SK-N-SH (cell line): ENCODE data around the gene CLDND1. TPM values are rescaled to one million over a fixed set of nuclear protein-coding genes. Genes with fewer than 3 reads are reported as not detected.

Experiments
- CTCF ChIA-PET: fragments of 300-600, 350-600 bp; formaldehyde crosslinking; extraction: SDS; loops from one replicate; lab custom pipeline; 2021; lab: Yijun Ruan, JAX
- POLR2A ChIA-PET: fragments of 350-600 bp; sonication (Branson Sonifier 250); formaldehyde crosslinking; extraction: SDS; loops from one replicate; lab custom pipeline; 2020; ENCODE audit warnings: antibody characterized with exemption, inconsistent platforms; lab: Yijun Ruan, JAX
- DNase-seq: peaks from one replicate; pipeline ENCODE4 v3.0.0; 2012
- H2AFZ ChIP-seq: fragments of 200-600 bp; sonication (generic); 2 replicates; pipeline ENCODE4 v1.8.1; 2016; ENCODE audit warnings: antibody characterized with exemption, mild to moderate bottlenecking, low read depth
- H3F3A ChIP-seq: fragments of 200-600 bp; sonication (generic); replicated peaks from 2 replicates; pipeline ENCODE3; 2016; ENCODE audit warnings: antibody characterized with exemption, mild to moderate bottlenecking; ENCODE audit not compliant: insufficient read depth
- H3K27ac ChIP-seq, 2 experiments: fragments of 200-500 bp in 1 of 2; fragments of 200-600 bp in 1 of 2; sonication (Bioruptor generic) in 1 of 2; sonication (generic), shearing (Covaris generic) in 1 of 2; 2 replicates each; pipeline versions ENCODE4 v1.5.1 to v1.6.1; 2014 to 2016; ENCODE audit warnings: low read depth in 2 of 2, inconsistent platforms in 1 of 2, low read length in 1 of 2, mild to moderate bottlenecking in 1 of 2, mixed read lengths in 1 of 2
- H3K27me3 ChIP-seq: fragments of 200-600 bp; sonication (generic), shearing (Covaris generic); 2 replicates; pipeline ENCODE4 v1.6.1; 2016; ENCODE audit warnings: mixed run types; ENCODE audit not compliant: insufficient read depth
- H3K36me3 ChIP-seq, 2 experiments: fragments of 200-500 bp in 1 of 2; fragments of 200-600 bp in 1 of 2; sonication (Bioruptor generic) in 1 of 2; sonication (generic) in 1 of 2; replicated peaks in 1 of 2; 2 replicates each; pipeline versions ENCODE3 to v1.5.1; 2014 to 2016; ENCODE audit warnings: low read length in 1 of 2, mild to moderate bottlenecking in 1 of 2; ENCODE audit not compliant: insufficient read depth in 2 of 2, control insufficient read depth in 1 of 2
- H3K4me1 ChIP-seq, 2 experiments: fragments of 200-500 bp in 1 of 2; fragments of 200-600 bp in 1 of 2; sonication (Bioruptor generic) in 1 of 2; sonication (generic), shearing (Covaris generic) in 1 of 2; 2 replicates each; pipeline versions ENCODE4 v1.5.1 to v1.6.1; 2014 to 2016; ENCODE audit warnings: low read depth in 1 of 2, low read length in 1 of 2, mixed run types in 1 of 2; ENCODE audit not compliant: insufficient read depth in 2 of 2, control insufficient read depth in 1 of 2
- H3K4me2 ChIP-seq: fragments of 200-600 bp; sonication (generic), shearing (Covaris generic); 2 replicates; pipeline ENCODE4 v1.6.1; 2017; ENCODE audit warnings: mixed run types
- H3K4me3 ChIP-seq, 2 experiments: fragments of 200-500 bp in 1 of 2; fragments of 200-600 bp in 1 of 2; sonication (Bioruptor generic) in 1 of 2; sonication (generic), shearing (Covaris generic) in 1 of 2; 2 replicates each; pipeline versions ENCODE4 v1.5.1 to v1.8.1; 2014 to 2016; ENCODE audit warnings: low read depth in 2 of 2, inconsistent platforms in 1 of 2, low read length in 1 of 2, mild to moderate bottlenecking in 1 of 2, mixed read lengths in 1 of 2, moderate library complexity in 1 of 2
- H3K79me2 ChIP-seq: fragments of 200-600 bp; sonication (generic); 2 replicates; pipeline ENCODE4 v1.8.1; 2017; ENCODE audit warnings: mild to moderate bottlenecking; ENCODE audit not compliant: insufficient read depth
- H3K9ac ChIP-seq: fragments of 200-600 bp; sonication (generic); 2 replicates; pipeline ENCODE4 v1.6.1; 2017; ENCODE audit warnings: mixed run types
- H3K9me2 ChIP-seq: fragments of 200-600 bp; sonication (generic); 2 replicates; pipeline ENCODE4 v1.6.1; 2017; ENCODE audit warnings: mixed run types
- H3K9me3 ChIP-seq: fragments of 200-600 bp; sonication (generic); 2 replicates; pipeline ENCODE4 v1.6.1; 2017; ENCODE audit warnings: mixed run types, mild to moderate bottlenecking, moderate library complexity
- H4K20me1 ChIP-seq: fragments of 200-600 bp; sonication (generic); 2 replicates; pipeline ENCODE4 v1.6.1; 2017; ENCODE audit warnings: mild to moderate bottlenecking, mixed run types; ENCODE audit not compliant: insufficient read depth
- CHD2 ChIP-seq: fragments of 150-350 bp; IDR thresholded peaks from 2 replicates; pipeline ENCODE4 v1.6.1; 2018; ENCODE audit warnings: low read length; ENCODE audit not compliant: partially characterized antibody
- ELF1 ChIP-seq: IDR thresholded peaks from 2 replicates; pipeline ENCODE4 v1.4.0; 2012
- EZH2phosphoT487 ChIP-seq: fragments of 200-600 bp; sonication (generic); IDR thresholded peaks from 2 replicates; pipeline ENCODE4 v1.6.1; 2017; ENCODE audit warnings: low read depth, mixed run types, mild to moderate bottlenecking, antibody characterized with exemption, moderate library complexity, borderline replicate concordance
- FOSL2 ChIP-seq: IDR thresholded peaks from 2 replicates; pipeline ENCODE4 v1.4.0; 2012; ENCODE audit warnings: low read depth, mild to moderate bottlenecking, moderate library complexity, borderline replicate concordance
- FOXJ3 ChIP-seq: sonication (generic); formaldehyde crosslinking; IDR thresholded peaks from 2 replicates; pipeline ENCODE4 v1.5.1; 2020; ENCODE audit warnings: mild to moderate bottlenecking, missing genetic modification reagents
- FOXM1 ChIP-seq: IDR thresholded peaks from 2 replicates; pipeline ENCODE4 v1.4.0; 2012; ENCODE audit warnings: low read depth, mild to moderate bottlenecking
- GATA2 ChIP-seq: sonication (generic); formaldehyde crosslinking; IDR thresholded peaks from 2 replicates; pipeline ENCODE4 v1.5.0; 2020; ENCODE audit warnings: mild to moderate bottlenecking, missing genetic modification reagents
- JUND ChIP-seq: IDR thresholded peaks from 2 replicates; pipeline ENCODE4 v1.4.0; 2012
- MEF2A ChIP-seq: IDR thresholded peaks from 2 replicates; pipeline ENCODE4 v1.4.0; 2012; ENCODE audit warnings: low read depth, borderline replicate concordance
- MXI1 ChIP-seq: IDR thresholded peaks from 2 replicates; pipeline ENCODE4 v1.6.1; 2012; ENCODE audit warnings: mild to moderate bottlenecking, low read depth, low read length, improper control_type of control experiment
- NRF1 ChIP-seq: IDR thresholded peaks from 2 replicates; pipeline ENCODE4 v1.6.1; 2012; ENCODE audit warnings: low read depth, mild to moderate bottlenecking, low read length
- POLR2AphosphoS5 ChIP-seq: IDR thresholded peaks from 2 replicates; pipeline ENCODE4 v1.6.1; 2012; ENCODE audit warnings: low read depth, low read length
- RAD21 ChIP-seq: IDR thresholded peaks from 2 replicates; pipeline ENCODE4 v1.6.1; 2012; ENCODE audit warnings: mild to moderate bottlenecking, low read length
- RCOR1 ChIP-seq: fragments of 150-350 bp; IDR thresholded peaks from 2 replicates; pipeline ENCODE4 v1.6.1; 2017; ENCODE audit warnings: antibody characterized with exemption, low read length
- SMC3 ChIP-seq: IDR thresholded peaks from 2 replicates; pipeline ENCODE4 v1.6.1; 2012; ENCODE audit warnings: low read depth, low read length, improper control_type of control experiment
- TAF1 ChIP-seq: IDR thresholded peaks from 2 replicates; pipeline ENCODE4 v1.6.1; 2012; ENCODE audit warnings: low read depth, mild to moderate bottlenecking, low read length, moderate library complexity, borderline replicate concordance
- TCF12 ChIP-seq: IDR thresholded peaks from 2 replicates; pipeline ENCODE4 v1.4.0; 2012
- WGBS: methylation state at CpG from one replicate; pipeline ENCODE4 v1.1.6; 2017; ENCODE audit warnings: low lambda C conversion rate; 5-methylcytosine and 5-hydroxymethylcytosine counted together
- polyA plus RNA-seq, 3 experiments: library from polyadenylated mRNA; depleted of rRNA; stranded (reverse); fragments of >200 nt; gene quantifications; 2 replicates each; pipeline ENCODE4 v1.2.3, GENCODE V29; 2012
- TF ChIP-seq, protein P1 (sequence below): fragments of 200-600 bp; sonication (generic); IDR thresholded peaks from 2 replicates; pipeline ENCODE4 v1.6.1; 2017; ENCODE audit warnings: antibody characterized with exemption, mild to moderate bottlenecking, moderate library complexity
- TF ChIP-seq, protein P2 (sequence below): IDR thresholded peaks from 2 replicates; pipeline ENCODE4 v1.4.0; 2012; ENCODE audit warnings: low read depth, borderline replicate concordance
- TF ChIP-seq, protein P3 (sequence below): IDR thresholded peaks from 2 replicates; pipeline ENCODE4; 2012

CLDND1 gene
- polyA plus RNA-seq, 1 of the 3 experiments (the other 2 are of a cell fraction), result 110 TPM

DNA sequence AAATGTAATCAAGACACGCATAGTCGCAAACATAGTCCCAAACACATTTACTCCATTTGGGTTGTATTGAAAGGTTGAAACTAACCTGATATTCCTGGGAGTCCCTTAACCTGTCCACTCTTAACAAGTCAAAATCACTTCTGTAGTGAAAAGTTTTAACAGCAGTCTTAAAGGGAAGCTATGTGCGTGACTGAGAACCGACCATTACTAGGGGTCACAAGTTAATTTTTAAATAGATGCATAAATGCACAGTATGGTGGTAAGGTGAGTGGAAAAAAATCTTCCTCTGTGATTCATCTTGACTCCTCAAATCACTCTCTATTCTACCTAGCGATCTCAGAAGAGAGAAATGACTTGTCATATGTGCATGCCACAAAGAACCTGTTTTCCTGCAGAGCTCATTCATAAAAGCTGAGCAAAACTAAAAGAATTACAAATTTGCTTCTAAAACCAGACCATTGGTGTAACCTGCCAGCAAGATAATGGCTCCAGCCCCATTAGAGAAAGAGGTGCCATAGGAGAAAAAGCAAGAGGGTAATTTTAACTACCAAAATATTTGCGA lies 13.8 kb upstream of the CLDND1 start:
- H4K20me1 ChIP-seq, result no peaks in the 10 kb centered on the region
- H3K4me1 ChIP-seq, result no peaks in the 10 kb centered on the region; a peak in 1 of 4 replicates
- no peak overlapping the region for H3K4me3 ChIP-seq
- no peaks in the 10 kb centered on the region; the same call in 1 of the 2 replicates for H3K27me3 ChIP-seq
- H2AFZ ChIP-seq, result no peak overlapping the region
- H3K27ac ChIP-seq, result no peak overlapping the region
- TF ChIP-seq, protein P1, sequence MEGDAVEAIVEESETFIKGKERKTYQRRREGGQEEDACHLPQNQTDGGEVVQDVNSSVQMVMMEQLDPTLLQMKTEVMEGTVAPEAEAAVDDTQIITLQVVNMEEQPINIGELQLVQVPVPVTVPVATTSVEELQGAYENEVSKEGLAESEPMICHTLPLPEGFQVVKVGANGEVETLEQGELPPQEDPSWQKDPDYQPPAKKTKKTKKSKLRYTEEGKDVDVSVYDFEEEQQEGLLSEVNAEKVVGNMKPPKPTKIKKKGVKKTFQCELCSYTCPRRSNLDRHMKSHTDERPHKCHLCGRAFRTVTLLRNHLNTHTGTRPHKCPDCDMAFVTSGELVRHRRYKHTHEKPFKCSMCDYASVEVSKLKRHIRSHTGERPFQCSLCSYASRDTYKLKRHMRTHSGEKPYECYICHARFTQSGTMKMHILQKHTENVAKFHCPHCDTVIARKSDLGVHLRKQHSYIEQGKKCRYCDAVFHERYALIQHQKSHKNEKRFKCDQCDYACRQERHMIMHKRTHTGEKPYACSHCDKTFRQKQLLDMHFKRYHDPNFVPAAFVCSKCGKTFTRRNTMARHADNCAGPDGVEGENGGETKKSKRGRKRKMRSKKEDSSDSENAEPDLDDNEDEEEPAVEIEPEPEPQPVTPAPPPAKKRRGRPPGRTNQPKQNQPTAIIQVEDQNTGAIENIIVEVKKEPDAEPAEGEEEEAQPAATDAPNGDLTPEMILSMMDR, result no peak
- no peak for TF ChIP-seq FOSL2
- TF ChIP-seq TCF12, result no peak
- TF ChIP-seq, protein P2, sequence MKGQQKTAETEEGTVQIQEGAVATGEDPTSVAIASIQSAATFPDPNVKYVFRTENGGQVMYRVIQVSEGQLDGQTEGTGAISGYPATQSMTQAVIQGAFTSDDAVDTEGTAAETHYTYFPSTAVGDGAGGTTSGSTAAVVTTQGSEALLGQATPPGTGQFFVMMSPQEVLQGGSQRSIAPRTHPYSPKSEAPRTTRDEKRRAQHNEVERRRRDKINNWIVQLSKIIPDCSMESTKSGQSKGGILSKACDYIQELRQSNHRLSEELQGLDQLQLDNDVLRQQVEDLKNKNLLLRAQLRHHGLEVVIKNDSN, result no peak
- no peak for TF ChIP-seq RAD21
- TF ChIP-seq, protein P3, sequence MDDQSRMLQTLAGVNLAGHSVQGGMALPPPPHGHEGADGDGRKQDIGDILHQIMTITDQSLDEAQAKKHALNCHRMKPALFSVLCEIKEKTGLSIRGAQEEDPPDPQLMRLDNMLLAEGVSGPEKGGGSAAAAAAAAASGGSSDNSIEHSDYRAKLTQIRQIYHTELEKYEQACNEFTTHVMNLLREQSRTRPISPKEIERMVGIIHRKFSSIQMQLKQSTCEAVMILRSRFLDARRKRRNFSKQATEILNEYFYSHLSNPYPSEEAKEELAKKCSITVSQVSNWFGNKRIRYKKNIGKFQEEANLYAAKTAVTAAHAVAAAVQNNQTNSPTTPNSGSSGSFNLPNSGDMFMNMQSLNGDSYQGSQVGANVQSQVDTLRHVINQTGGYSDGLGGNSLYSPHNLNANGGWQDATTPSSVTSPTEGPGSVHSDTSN, result no peak
- no peak for TF ChIP-seq NRF1
- TF ChIP-seq MXI1, result no peak
- no peak for TF ChIP-seq TAF1
- TF ChIP-seq FOXJ3 (CRISPR knock-in tag), result no peak
- no peak for TF ChIP-seq FOXM1
- TF ChIP-seq ELF1, result no peak
- no peak for TF ChIP-seq GATA2 (CRISPR knock-in tag)
- no peak for TF ChIP-seq RCOR1
- no peak for TF ChIP-seq SMC3
- TF ChIP-seq, all 33 proteins: peak for 0
- 65% methylated on average over 6 of the region's 6 CpGs for WGBS
- H3K4me2 ChIP-seq, result no peak overlapping the region
- H3K9me2 ChIP-seq, result no peaks in the 10 kb centered on the region
- H3K79me2 ChIP-seq, result no peaks in the 10 kb centered on the region
- POLR2A ChIA-PET, result no interaction called here
- 0 out of 2 replicates have a peak, but pooled peaks cover 4% of the 10 kb centered on the region for H3K9me3 ChIP-seq
- H3K9ac ChIP-seq, result no peak overlapping the region
- peaks cover 3% of the 10 kb centered on the region for H3F3A ChIP-seq
- CTCF ChIA-PET, result interaction anchor here (1.1 to 1.4 kb wide), 2 partner anchors 14 to 21 kb away, joined by 3 to 4 read pairs; no protein-coding TSS in a partner anchor
- no peaks in the 10 kb centered on the region for H3K36me3 ChIP-seq
- no peak for DNase-seq

DNA sequence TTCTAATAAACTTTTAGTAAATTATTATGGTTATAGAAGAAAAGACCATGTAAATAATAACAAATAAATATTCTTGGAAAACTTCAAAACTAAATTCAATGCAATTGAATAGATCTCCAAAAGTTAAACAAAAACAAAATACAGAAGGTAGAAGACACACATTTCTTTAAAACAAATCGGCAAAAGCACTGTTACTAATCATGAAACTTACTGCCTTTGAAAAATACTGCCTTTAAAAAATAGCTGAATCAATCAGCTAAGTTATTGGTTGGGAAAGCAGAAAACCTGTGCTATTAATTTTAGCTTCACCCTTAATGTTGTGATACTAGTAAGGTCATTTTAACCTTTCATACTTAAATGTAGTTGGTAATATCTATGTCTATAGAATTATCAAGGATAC lies 12.0 kb upstream of the CLDND1 start:
- Histone ChIP-seq H3K4me2 (no peak overlapping the region), H3F3A (peaks cover 3% of the 10 kb centered on the region), H3K79me2 (no peaks in the 10 kb centered on the region), H3K9me3 (0 out of 2 replicates have a peak, but pooled peaks cover 4% of the 10 kb centered on the region), H2AFZ (no peak overlapping the region), H3K27ac (no peak overlapping the region), H3K9ac (no peak overlapping the region), H3K4me3 (no peak overlapping the region), H4K20me1 (no peaks in the 10 kb centered on the region), H3K9me2 (no peaks in the 10 kb centered on the region), H3K4me1 (no peaks in the 10 kb centered on the region; a peak in 1 of 4 replicates), H3K36me3 (no peaks in the 10 kb centered on the region), H3K27me3 (peaks cover 6% of the 10 kb centered on the region; the same call in 1 of the 2 replicates)
- ChIA-PET CTCF (interaction anchor here (1.0 kb wide), 1 partner anchor 12 kb away, joined by 3 read pairs; no protein-coding TSS in a partner anchor), POLR2A (no interaction called here)
- 73% methylated on average over 1 of the region's 1 CpG for WGBS
- no peak for TF ChIP-seq MEF2A
- TF ChIP-seq EZH2phosphoT487, result no peak
- TF ChIP-seq POLR2AphosphoS5, result no peak
- no peak for TF ChIP-seq SMC3
- no peak for TF ChIP-seq TCF12
- TF ChIP-seq, protein P1, result no peak
- TF ChIP-seq GATA2 (CRISPR knock-in tag), result no peak
- TF ChIP-seq JUND, result no peak
- no peak for TF ChIP-seq CHD2
- no peak for DNase-seq
